Neural progenitor cell (in vitro differentiated cells): ENCODE data around the gene SRGAP2B. TPM values are rescaled to one million over a fixed set of nuclear protein-coding genes. Genes with fewer than 3 reads are reported as not detected.
"Not testable (repeated sequence)": the region's sequence is repeated elsewhere in the genome, so short reads cannot be mapped to it uniquely, and the experiment has no call there.

Experiments
- DNase-seq: peaks from one replicate; pipeline ENCODE4 v3.0.0-alpha.2; 2016; ENCODE audit warnings: low spot score
- H2AFZ ChIP-seq: fragments of 200-600 bp; sonication (generic); replicated peaks from 2 replicates; pipeline ENCODE4 v1.6.1; 2016; ENCODE audit warnings: antibody characterized with exemption
- H3F3A ChIP-seq: fragments of 200-600 bp; sonication (generic); 2 replicates; pipeline ENCODE4 v1.6.1; 2016; ENCODE audit warnings: antibody characterized with exemption, low read depth
- H3K27ac ChIP-seq: fragments of 200-600 bp; sonication (generic); 2 replicates; pipeline ENCODE4 v1.5.1; 2016; ENCODE audit warnings: mild to moderate bottlenecking
- H3K27me3 ChIP-seq: fragments of 200-600 bp; sonication (generic); 2 replicates; pipeline ENCODE4 v1.6.1; 2016; ENCODE audit warnings: mild to moderate bottlenecking, moderate library complexity
- H3K36me3 ChIP-seq: fragments of 200-600 bp; sonication (generic); 2 replicates; pipeline ENCODE4 v1.5.1; 2016
- H3K4me1 ChIP-seq: fragments of 200-600 bp; sonication (generic); 2 replicates; pipeline ENCODE4 v1.6.1; 2016; ENCODE audit warnings: mixed run types
- H3K4me2 ChIP-seq: fragments of 200-600 bp; sonication (generic); 2 replicates; pipeline ENCODE4 v1.6.1; 2016
- H3K4me3 ChIP-seq: fragments of 200-600 bp; sonication (generic); 2 replicates; pipeline ENCODE4 v1.5.1; 2016
- H3K79me2 ChIP-seq: fragments of 200-600 bp; sonication (generic); 2 replicates; pipeline ENCODE4 v1.6.1; 2016; ENCODE audit warnings: low read depth
- H3K9ac ChIP-seq: fragments of 200-600 bp; sonication (generic); 2 replicates; pipeline ENCODE4 v1.6.1; 2016
- H3K9me3 ChIP-seq: fragments of 200-600 bp; sonication (generic); 2 replicates; pipeline ENCODE4 v1.5.1; 2016; ENCODE audit warnings: low read depth
- H4K20me1 ChIP-seq: fragments of 200-600 bp; sonication (generic); 2 replicates; pipeline ENCODE4 v1.6.1; 2016; ENCODE audit warnings: low read depth
- H3K27ac Mint-ChIP-seq: 3 replicates; pipeline ENCODE4 v1.8.0; 2021; ENCODE audit warnings: mixed read lengths
- H3K27me3 Mint-ChIP-seq: 2 replicates; pipeline ENCODE4 v1.8.0; 2022; ENCODE audit warnings: low read depth, mild to moderate bottlenecking, inconsistent platforms, moderate library complexity, mixed read lengths; ENCODE audit not compliant: insufficient read depth
- H3K36me3 Mint-ChIP-seq: 3 replicates; pipeline ENCODE4 v1.8.0; 2021; ENCODE audit warnings: mixed read lengths
- H3K4me1 Mint-ChIP-seq: 3 replicates; pipeline ENCODE4 v1.8.0; 2021; ENCODE audit warnings: mixed read lengths
- H3K4me3 Mint-ChIP-seq: 3 replicates; pipeline ENCODE4 v1.8.0; 2021; ENCODE audit warnings: mild to moderate bottlenecking, moderate library complexity, mixed read lengths
- H3K9me3 Mint-ChIP-seq: 3 replicates; pipeline ENCODE4 v1.8.0; 2020; ENCODE audit warnings: mixed read lengths
- total RNA-seq: library from RNA; depleted of rRNA; stranded (reverse); fragments of >200 nt; gene quantifications from 2 replicates; pipeline ENCODE4 v1.2.3, GENCODE V29; 2015; ENCODE audit warnings: low replicate concordance

The SRGAP2B gene
- total RNA-seq, 1 donor from 2014 or later = 19.1 TPM

GRCh38 chr1:144946525-144947480 is 148.3 kb downstream of the SRGAP2B start:
- H3F3A ChIP-seq, H3K79me2 ChIP-seq, H2AFZ ChIP-seq, H3K36me3 Mint-ChIP-seq, H3K9ac ChIP-seq, H3K9me3 ChIP-seq, H3K27ac Mint-ChIP-seq, H3K4me1 ChIP-seq, H3K9me3 Mint-ChIP-seq, H3K4me1 Mint-ChIP-seq, H3K27ac ChIP-seq, H3K27me3 Mint-ChIP-seq, H3K27me3 ChIP-seq, H4K20me1 ChIP-seq, H3K4me2 ChIP-seq, H3K36me3 ChIP-seq, H3K4me3 ChIP-seq, DNase-seq, H3K4me3 Mint-ChIP-seq: not testable (repeated sequence)

- not testable (repeated sequence) for H3K27me3 Mint-ChIP-seq, H3K27ac Mint-ChIP-seq, H3F3A ChIP-seq, H3K79me2 ChIP-seq, H3K36me3 ChIP-seq, DNase-seq, H3K36me3 Mint-ChIP-seq, H4K20me1 ChIP-seq, H3K27me3 ChIP-seq, H3K4me1 ChIP-seq, H3K9me3 ChIP-seq, H3K4me2 ChIP-seq, H2AFZ ChIP-seq, H3K9me3 Mint-ChIP-seq, H3K4me1 Mint-ChIP-seq, H3K9ac ChIP-seq, H3K4me3 ChIP-seq, H3K27ac ChIP-seq, H3K4me3 Mint-ChIP-seq
Observed at GRCh38 chr1:144941710-144942109, 153.4 kb downstream of the SRGAP2B start.

- H3K9ac ChIP-seq, H3K27ac Mint-ChIP-seq, H2AFZ ChIP-seq, H3K4me3 ChIP-seq, H3K36me3 ChIP-seq, H3K27ac ChIP-seq, H4K20me1 ChIP-seq, H3K4me3 Mint-ChIP-seq, H3K4me2 ChIP-seq, H3K27me3 Mint-ChIP-seq, DNase-seq, H3K36me3 Mint-ChIP-seq, H3K9me3 Mint-ChIP-seq, H3K27me3 ChIP-seq, H3K79me2 ChIP-seq, H3K4me1 Mint-ChIP-seq, H3K9me3 ChIP-seq, H3F3A ChIP-seq, H3K4me1 ChIP-seq: not testable (repeated sequence)
Observed at GRCh38 chr1:144940054-144940453, 155.1 kb downstream of the SRGAP2B start.

- not testable (repeated sequence) for H3K4me2 ChIP-seq, H3K27ac Mint-ChIP-seq, DNase-seq, H3K9ac ChIP-seq, H3K27me3 ChIP-seq, H3F3A ChIP-seq, H3K9me3 ChIP-seq, H4K20me1 ChIP-seq, H3K36me3 Mint-ChIP-seq, H3K27me3 Mint-ChIP-seq, H2AFZ ChIP-seq, H3K4me1 ChIP-seq, H3K9me3 Mint-ChIP-seq, H3K4me1 Mint-ChIP-seq, H3K27ac ChIP-seq, H3K36me3 ChIP-seq, H3K4me3 Mint-ChIP-seq, H3K79me2 ChIP-seq, H3K4me3 ChIP-seq
Observed at GRCh38 chr1:144938627-144939026, 156.5 kb downstream of the SRGAP2B start.

GRCh38 chr1:144936186-144936732 is 158.9 kb downstream of the SRGAP2B start:
- H3K27ac Mint-ChIP-seq, H2AFZ ChIP-seq, H3K4me2 ChIP-seq, H3K4me3 Mint-ChIP-seq, H3K9ac ChIP-seq, H3K9me3 ChIP-seq, H3K27me3 ChIP-seq, H3K79me2 ChIP-seq, H4K20me1 ChIP-seq, H3K4me1 Mint-ChIP-seq, H3K36me3 Mint-ChIP-seq, H3K27ac ChIP-seq, H3K9me3 Mint-ChIP-seq, H3K4me1 ChIP-seq, H3K36me3 ChIP-seq, DNase-seq, H3K27me3 Mint-ChIP-seq, H3K4me3 ChIP-seq, H3F3A ChIP-seq: not testable (repeated sequence)

- not testable (repeated sequence) for H3K4me1 Mint-ChIP-seq, H3K27ac Mint-ChIP-seq, H3K36me3 ChIP-seq, H3K79me2 ChIP-seq, H3K9me3 Mint-ChIP-seq, H3K9me3 ChIP-seq, DNase-seq, H3K4me2 ChIP-seq, H3K9ac ChIP-seq, H3K4me1 ChIP-seq, H3K27me3 ChIP-seq, H3K27ac ChIP-seq, H3F3A ChIP-seq, H3K27me3 Mint-ChIP-seq, H3K4me3 Mint-ChIP-seq, H4K20me1 ChIP-seq, H2AFZ ChIP-seq, H3K36me3 Mint-ChIP-seq, H3K4me3 ChIP-seq
Observed at GRCh38 chr1:144935310-144935709, 159.8 kb downstream of the SRGAP2B start.

- not testable (repeated sequence) for H4K20me1 ChIP-seq, H3F3A ChIP-seq, H3K4me3 Mint-ChIP-seq, H3K9me3 ChIP-seq, H3K27ac Mint-ChIP-seq, H3K9me3 Mint-ChIP-seq, H3K9ac ChIP-seq, H3K4me2 ChIP-seq, H3K27me3 Mint-ChIP-seq, H3K27me3 ChIP-seq, H3K4me1 ChIP-seq, H2AFZ ChIP-seq, DNase-seq, H3K27ac ChIP-seq, H3K36me3 Mint-ChIP-seq, H3K79me2 ChIP-seq, H3K4me1 Mint-ChIP-seq, H3K36me3 ChIP-seq, H3K4me3 ChIP-seq
Observed at GRCh38 chr1:144933014-144933413, 162.1 kb downstream of the SRGAP2B start.

GRCh38 chr1:144932153-144932552 is 163.0 kb downstream of the SRGAP2B start:
- H3K9me3 ChIP-seq, H3K27me3 ChIP-seq, H3K9ac ChIP-seq, H3K4me3 Mint-ChIP-seq, H3K79me2 ChIP-seq, H4K20me1 ChIP-seq, H3K4me1 Mint-ChIP-seq, H3K4me3 ChIP-seq, H3K27ac ChIP-seq, H3F3A ChIP-seq, H3K36me3 ChIP-seq, H3K27me3 Mint-ChIP-seq, H3K4me2 ChIP-seq, H3K4me1 ChIP-seq, H3K27ac Mint-ChIP-seq, H2AFZ ChIP-seq, H3K9me3 Mint-ChIP-seq, H3K36me3 Mint-ChIP-seq: not testable (repeated sequence)
- DNase-seq = peak; percentile 1
